ENCODE data around the gene MAN1C1. TPM values are rescaled to one million over a fixed set of nuclear protein-coding genes. Genes with fewer than 3 reads are reported as not detected.

The MAN1C1 gene
- total RNA-seq, 1 donor from 2014 or later: 0.79 TPM

Other genes with a start within 250 kb of the MAN1C1 start
- gene RHCE, start 196.0 kb upstream of the MAN1C1 start, total RNA-seq: 0.11 and 0.40 TPM in 2 replicates
- 17.8 and 19.1 TPM in 2 replicates for gene MACO1, start 185.9 kb upstream of the MAN1C1 start, total RNA-seq
- gene LDLRAP1, start 73.2 kb upstream of the MAN1C1 start, total RNA-seq: 13.1 and 16.4 TPM in 2 replicates
- gene SELENON, start 183.4 kb downstream of the MAN1C1 start, total RNA-seq: 22.0 and 33.2 TPM in 2 replicates
- 27.6 and 31.7 TPM in 2 replicates for gene MTFR1L, start 203.2 kb downstream of the MAN1C1 start, total RNA-seq
- gene AUNIP, start 242.7 kb downstream of the MAN1C1 start, total RNA-seq: 5.1 and 5.8 TPM in 2 replicates